ENCODE measurements around the gene PSME1. TPM values are rescaled to one million over a fixed set of nuclear protein-coding genes. Genes with fewer than 3 reads are reported as not detected.
A peak's percentile ranks its signal among the peaks of the same experiment; 100 is the strongest.

The PSME1 gene
- total and polyA plus RNA-seq, 2 of the 13 experiments (the other 11 are each of a cell fraction or from before 2014, with no cell fraction given), result 159 to 608 TPM

DNA sequence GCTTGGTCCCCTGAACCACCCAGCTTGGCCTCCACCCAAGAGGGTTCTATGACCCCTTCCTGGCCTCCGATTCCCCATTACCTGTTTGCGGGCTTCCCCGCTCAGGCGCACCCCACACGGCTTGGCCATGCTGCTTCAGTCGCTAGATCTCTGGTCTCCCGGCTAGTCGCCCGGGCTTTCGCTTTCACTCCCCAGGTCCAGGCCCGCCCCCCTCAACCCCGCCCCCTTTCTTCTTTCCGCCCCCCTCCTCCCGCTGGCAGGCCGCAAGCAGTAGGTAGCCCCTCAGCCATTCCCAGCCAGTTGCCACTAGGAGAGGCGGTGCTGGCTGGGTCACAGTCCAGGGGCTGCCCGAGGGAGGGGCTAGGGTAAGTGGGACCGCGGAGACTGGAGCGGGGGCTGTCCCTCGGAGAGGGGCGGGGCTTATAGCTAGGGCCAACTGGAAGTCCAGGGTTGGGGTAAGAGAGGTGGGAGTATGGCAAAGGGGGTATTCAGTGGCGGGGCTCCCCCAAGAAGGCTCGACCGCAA lies 10.5 kb downstream of the PSME1 start, which contains the start of gene PSME2 (continued):
- TF ChIP-seq, protein P1, sequence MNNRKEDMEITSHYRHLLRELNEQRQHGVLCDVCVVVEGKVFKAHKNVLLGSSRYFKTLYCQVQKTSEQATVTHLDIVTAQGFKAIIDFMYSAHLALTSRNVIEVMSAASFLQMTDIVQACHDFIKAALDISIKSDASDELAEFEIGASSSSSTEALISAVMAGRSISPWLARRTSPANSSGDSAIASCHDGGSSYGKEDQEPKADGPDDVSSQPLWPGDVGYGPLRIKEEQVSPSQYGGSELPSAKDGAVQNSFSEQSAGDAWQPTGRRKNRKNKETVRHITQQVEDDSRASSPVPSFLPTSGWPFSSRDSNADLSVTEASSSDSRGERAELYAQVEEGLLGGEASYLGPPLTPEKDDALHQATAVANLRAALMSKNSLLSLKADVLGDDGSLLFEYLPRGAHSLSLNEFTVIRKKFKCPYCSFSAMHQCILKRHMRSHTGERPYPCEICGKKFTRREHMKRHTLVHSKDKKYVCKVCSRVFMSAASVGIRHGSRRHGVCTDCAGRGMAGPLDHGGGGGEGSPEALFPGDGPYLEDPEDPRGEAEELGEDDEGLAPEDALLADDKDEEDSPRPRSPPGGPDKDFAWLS (CRISPR knock-in tag; IDR thresholded peaks at IDR 0.05; ENCODE audit: borderline replicate concordance), result no peak
- TF ChIP-seq NR1H2 (CRISPR knock-in tag; IDR thresholded peaks at IDR 0.05; ENCODE audit: borderline replicate concordance, low read depth) (no peak), ZNF550 (CRISPR knock-in tag; IDR thresholded peaks at IDR 0.05; ENCODE audit: borderline replicate concordance) (no peak), EED (CRISPR knock-in tag; IDR thresholded peaks at IDR 0.05) (no peak; the same call in 1 of the 2 replicates), MED13 (CRISPR knock-in tag; IDR thresholded peaks at IDR 0.05) (peak; percentile 69; the same call in 1 of the 2 replicates), TAF15 (IDR thresholded peaks at IDR 0.05; ENCODE audit: low read depth, low read length, poor library complexity, severe bottlenecking) (no peak), ZNF563 (CRISPR knock-in tag; IDR thresholded peaks at IDR 0.05) (no peak), ZNF138 (CRISPR knock-in tag; IDR thresholded peaks at IDR 0.05; ENCODE audit: low read depth) (no peak; the same call in 1 of the 2 replicates), NFRKB (IDR thresholded peaks at IDR 0.05) (no peak), NFIB (CRISPR knock-in tag; IDR thresholded peaks at IDR 0.05; ENCODE audit: borderline replicate concordance) (no peak), ZZZ3 (CRISPR knock-in tag; IDR thresholded peaks at IDR 0.05; ENCODE audit: borderline replicate concordance) (peak; percentile 23), EHMT2 (IDR thresholded peaks at IDR 0.05; ENCODE audit: borderline replicate concordance, low read depth, low read length) (no peak)
- TF ChIP-seq, protein P2, sequence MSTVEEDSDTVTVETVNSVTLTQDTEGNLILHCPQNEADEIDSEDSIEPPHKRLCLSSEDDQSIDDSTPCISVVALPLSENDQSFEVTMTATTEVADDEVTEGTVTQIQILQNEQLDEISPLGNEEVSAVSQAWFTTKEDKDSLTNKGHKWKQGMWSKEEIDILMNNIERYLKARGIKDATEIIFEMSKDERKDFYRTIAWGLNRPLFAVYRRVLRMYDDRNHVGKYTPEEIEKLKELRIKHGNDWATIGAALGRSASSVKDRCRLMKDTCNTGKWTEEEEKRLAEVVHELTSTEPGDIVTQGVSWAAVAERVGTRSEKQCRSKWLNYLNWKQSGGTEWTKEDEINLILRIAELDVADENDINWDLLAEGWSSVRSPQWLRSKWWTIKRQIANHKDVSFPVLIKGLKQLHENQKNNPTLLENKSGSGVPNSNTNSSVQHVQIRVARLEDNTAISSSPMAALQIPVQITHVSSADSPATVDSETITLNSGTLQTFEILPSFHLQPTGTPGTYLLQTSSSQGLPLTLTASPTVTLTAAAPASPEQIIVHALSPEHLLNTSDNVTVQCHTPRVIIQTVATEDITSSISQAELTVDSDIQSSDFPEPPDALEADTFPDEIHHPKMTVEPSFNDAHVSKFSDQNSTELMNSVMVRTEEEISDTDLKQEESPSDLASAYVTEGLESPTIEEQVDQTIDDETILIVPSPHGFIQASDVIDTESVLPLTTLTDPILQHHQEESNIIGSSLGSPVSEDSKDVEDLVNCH (CRISPR knock-in tag; IDR thresholded peaks at IDR 0.05), result no peak
- TF ChIP-seq, protein P3, sequence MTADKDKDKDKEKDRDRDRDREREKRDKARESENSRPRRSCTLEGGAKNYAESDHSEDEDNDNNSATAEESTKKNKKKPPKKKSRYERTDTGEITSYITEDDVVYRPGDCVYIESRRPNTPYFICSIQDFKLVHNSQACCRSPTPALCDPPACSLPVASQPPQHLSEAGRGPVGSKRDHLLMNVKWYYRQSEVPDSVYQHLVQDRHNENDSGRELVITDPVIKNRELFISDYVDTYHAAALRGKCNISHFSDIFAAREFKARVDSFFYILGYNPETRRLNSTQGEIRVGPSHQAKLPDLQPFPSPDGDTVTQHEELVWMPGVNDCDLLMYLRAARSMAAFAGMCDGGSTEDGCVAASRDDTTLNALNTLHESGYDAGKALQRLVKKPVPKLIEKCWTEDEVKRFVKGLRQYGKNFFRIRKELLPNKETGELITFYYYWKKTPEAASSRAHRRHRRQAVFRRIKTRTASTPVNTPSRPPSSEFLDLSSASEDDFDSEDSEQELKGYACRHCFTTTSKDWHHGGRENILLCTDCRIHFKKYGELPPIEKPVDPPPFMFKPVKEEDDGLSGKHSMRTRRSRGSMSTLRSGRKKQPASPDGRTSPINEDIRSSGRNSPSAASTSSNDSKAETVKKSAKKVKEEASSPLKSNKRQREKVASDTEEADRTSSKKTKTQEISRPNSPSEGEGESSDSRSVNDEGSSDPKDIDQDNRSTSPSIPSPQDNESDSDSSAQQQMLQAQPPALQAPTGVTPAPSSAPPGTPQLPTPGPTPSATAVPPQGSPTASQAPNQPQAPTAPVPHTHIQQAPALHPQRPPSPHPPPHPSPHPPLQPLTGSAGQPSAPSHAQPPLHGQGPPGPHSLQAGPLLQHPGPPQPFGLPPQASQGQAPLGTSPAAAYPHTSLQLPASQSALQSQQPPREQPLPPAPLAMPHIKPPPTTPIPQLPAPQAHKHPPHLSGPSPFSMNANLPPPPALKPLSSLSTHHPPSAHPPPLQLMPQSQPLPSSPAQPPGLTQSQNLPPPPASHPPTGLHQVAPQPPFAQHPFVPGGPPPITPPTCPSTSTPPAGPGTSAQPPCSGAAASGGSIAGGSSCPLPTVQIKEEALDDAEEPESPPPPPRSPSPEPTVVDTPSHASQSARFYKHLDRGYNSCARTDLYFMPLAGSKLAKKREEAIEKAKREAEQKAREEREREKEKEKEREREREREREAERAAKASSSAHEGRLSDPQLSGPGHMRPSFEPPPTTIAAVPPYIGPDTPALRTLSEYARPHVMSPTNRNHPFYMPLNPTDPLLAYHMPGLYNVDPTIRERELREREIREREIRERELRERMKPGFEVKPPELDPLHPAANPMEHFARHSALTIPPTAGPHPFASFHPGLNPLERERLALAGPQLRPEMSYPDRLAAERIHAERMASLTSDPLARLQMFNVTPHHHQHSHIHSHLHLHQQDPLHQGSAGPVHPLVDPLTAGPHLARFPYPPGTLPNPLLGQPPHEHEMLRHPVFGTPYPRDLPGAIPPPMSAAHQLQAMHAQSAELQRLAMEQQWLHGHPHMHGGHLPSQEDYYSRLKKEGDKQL (CRISPR knock-in tag; IDR thresholded peaks at IDR 0.05; ENCODE audit: low read depth), result no peak
- TF ChIP-seq, protein P4, sequence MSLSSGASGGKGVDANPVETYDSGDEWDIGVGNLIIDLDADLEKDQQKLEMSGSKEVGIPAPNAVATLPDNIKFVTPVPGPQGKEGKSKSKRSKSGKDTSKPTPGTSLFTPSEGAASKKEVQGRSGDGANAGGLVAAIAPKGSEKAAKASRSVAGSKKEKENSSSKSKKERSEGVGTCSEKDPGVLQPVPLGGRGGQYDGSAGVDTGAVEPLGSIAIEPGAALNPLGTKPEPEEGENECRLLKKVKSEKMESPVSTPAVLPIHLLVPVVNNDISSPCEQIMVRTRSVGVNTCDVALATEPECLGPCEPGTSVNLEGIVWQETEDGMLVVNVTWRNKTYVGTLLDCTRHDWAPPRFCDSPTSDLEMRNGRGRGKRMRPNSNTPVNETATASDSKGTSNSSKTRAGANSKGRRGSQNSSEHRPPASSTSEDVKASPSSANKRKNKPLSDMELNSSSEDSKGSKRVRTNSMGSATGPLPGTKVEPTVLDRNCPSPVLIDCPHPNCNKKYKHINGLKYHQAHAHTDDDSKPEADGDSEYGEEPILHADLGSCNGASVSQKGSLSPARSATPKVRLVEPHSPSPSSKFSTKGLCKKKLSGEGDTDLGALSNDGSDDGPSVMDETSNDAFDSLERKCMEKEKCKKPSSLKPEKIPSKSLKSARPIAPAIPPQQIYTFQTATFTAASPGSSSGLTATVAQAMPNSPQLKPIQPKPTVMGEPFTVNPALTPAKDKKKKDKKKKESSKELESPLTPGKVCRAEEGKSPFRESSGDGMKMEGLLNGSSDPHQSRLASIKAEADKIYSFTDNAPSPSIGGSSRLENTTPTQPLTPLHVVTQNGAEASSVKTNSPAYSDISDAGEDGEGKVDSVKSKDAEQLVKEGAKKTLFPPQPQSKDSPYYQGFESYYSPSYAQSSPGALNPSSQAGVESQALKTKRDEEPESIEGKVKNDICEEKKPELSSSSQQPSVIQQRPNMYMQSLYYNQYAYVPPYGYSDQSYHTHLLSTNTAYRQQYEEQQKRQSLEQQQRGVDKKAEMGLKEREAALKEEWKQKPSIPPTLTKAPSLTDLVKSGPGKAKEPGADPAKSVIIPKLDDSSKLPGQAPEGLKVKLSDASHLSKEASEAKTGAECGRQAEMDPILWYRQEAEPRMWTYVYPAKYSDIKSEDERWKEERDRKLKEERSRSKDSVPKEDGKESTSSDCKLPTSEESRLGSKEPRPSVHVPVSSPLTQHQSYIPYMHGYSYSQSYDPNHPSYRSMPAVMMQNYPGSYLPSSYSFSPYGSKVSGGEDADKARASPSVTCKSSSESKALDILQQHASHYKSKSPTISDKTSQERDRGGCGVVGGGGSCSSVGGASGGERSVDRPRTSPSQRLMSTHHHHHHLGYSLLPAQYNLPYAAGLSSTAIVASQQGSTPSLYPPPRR (CRISPR knock-in tag; IDR thresholded peaks at IDR 0.05; ENCODE audit: borderline replicate concordance), result peak; percentile 69; the same call in 1 of the 2 replicates

All from HepG2 (cell line).